GM19395 (cell line): Measurements from ENCODE around the gene CPE.

Experiments
- ATAC-seq: cut with Tn5 transposase; IDR thresholded peaks from one replicate; pipeline ENCODE4 v1.9.1; 2021; ENCODE audit warnings: mild to moderate bottlenecking, moderate library complexity; ENCODE audit not compliant: unreplicated experiment

Gene CPE

DNA sequence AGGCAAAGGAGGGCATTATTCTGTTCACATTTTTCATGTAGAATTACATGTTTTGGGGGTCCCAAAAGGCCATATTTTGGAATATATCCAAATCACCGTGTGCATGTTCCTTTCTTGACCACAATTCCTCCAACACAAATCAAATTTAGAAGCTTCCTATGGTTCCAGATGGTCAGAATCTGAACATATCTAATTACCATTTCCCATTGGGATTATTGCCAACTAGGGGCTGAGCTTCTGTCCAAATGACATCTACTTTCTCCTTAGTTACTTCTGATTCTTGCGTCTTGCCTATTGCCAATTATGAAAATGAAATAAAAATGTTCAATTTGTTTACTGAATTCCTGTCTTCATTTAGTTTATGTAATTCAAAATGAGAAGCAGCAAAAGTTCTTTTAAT lies 163.7 kb downstream of the CPE start:
- no peak for ATAC-seq
